GM23338 (cell line): ENCODE data around the gene TPD52L2. TPM values are rescaled to one million over a fixed set of nuclear protein-coding genes. Genes with fewer than 3 reads are reported as not detected.

ENCODE experiments used
- ATAC-seq: fragments of 200-7000 bp; cut with Tn5 transposase; 3 replicates; pipeline ENCODE4 v1.9.1; 2020
- DNase-seq: peaks from one replicate; pipeline ENCODE4 v3.0.0-alpha.2; 2015; ENCODE audit warnings: low spot score
- H2AFZ ChIP-seq: fragments of 200-600 bp; sonication (generic); 2 replicates; pipeline ENCODE4 v1.8.0; 2016; ENCODE audit warnings: antibody characterized with exemption, mild to moderate bottlenecking, moderate library complexity
- H3F3A ChIP-seq: fragments of 200-600 bp; sonication (generic); replicated peaks from 2 replicates; pipeline ENCODE4 v1.8.0; 2017; ENCODE audit warnings: antibody characterized with exemption, mixed run types, low read depth
- H3K27ac ChIP-seq: fragments of 200-600 bp; sonication (generic); 2 replicates; pipeline ENCODE4 v1.6.1; 2016; ENCODE audit warnings: low read depth
- H3K27me3 ChIP-seq: fragments of 200-600 bp; sonication (generic); 2 replicates; pipeline ENCODE4 v1.8.0; 2016; ENCODE audit warnings: mild to moderate bottlenecking, mixed run types, moderate library complexity; ENCODE audit not compliant: insufficient read depth
- H3K36me3 ChIP-seq: fragments of 200-600 bp; sonication (generic); 2 replicates; pipeline ENCODE4 v1.8.0; 2016; ENCODE audit warnings: mild to moderate bottlenecking; ENCODE audit not compliant: insufficient read depth
- H3K4me1 ChIP-seq: fragments of 200-600 bp; sonication (generic); 2 replicates; pipeline ENCODE4 v1.8.0; 2016; ENCODE audit warnings: mild to moderate bottlenecking, moderate library complexity; ENCODE audit not compliant: insufficient read depth
- H3K4me2 ChIP-seq: fragments of 200-600 bp; sonication (generic); 2 replicates; pipeline ENCODE4 v1.7.1; 2017; ENCODE audit warnings: mixed run types
- H3K4me3 ChIP-seq: fragments of 200-600 bp; sonication (generic); 2 replicates; pipeline ENCODE4 v1.6.1; 2016; ENCODE audit warnings: mixed run types
- H3K79me2 ChIP-seq: fragments of 200-600 bp; sonication (generic); replicated peaks from 2 replicates; pipeline ENCODE4 v1.8.0; 2017; ENCODE audit warnings: mild to moderate bottlenecking; ENCODE audit not compliant: insufficient read depth
- H3K9me2 ChIP-seq: fragments of 200-600 bp; sonication (generic); 2 replicates; pipeline ENCODE4 v1.8.0; 2017; ENCODE audit not compliant: insufficient read depth
- H4K20me1 ChIP-seq: fragments of 200-600 bp; sonication (generic); replicated peaks from 2 replicates; pipeline ENCODE4 v1.8.0; 2017; ENCODE audit warnings: mild to moderate bottlenecking; ENCODE audit not compliant: insufficient read depth
- H3K27ac Mint-ChIP-seq: 2 replicates; pipeline ENCODE4 v1.8.0; 2020; ENCODE audit warnings: inconsistent platforms, mild to moderate bottlenecking, moderate library complexity, mixed read lengths
- H3K27me3 Mint-ChIP-seq: 3 replicates; pipeline ENCODE4 v1.8.0; 2022; ENCODE audit warnings: low read depth, mild to moderate bottlenecking, moderate library complexity, mixed read lengths, inconsistent platforms; ENCODE audit not compliant: insufficient read depth, poor library complexity
- H3K36me3 Mint-ChIP-seq: 3 replicates; pipeline ENCODE4 v1.8.0; 2021; ENCODE audit warnings: low read depth, mild to moderate bottlenecking, inconsistent platforms, moderate library complexity, mixed read lengths
- H3K4me1 Mint-ChIP-seq: 3 replicates; pipeline ENCODE4 v1.8.0; 2020; ENCODE audit warnings: mild to moderate bottlenecking, inconsistent platforms, mixed read lengths
- H3K4me3 Mint-ChIP-seq: 3 replicates; pipeline ENCODE4 v1.8.0; 2021; ENCODE audit warnings: moderate library complexity, mild to moderate bottlenecking, inconsistent platforms, mixed read lengths
- H3K9me3 Mint-ChIP-seq: 3 replicates; pipeline ENCODE4 v1.8.0; 2020; ENCODE audit warnings: moderate library complexity, mild to moderate bottlenecking, inconsistent platforms, mixed read lengths
- EZH2 ChIP-seq: fragments of 200-600 bp; sonication (generic); IDR thresholded peaks from one replicate; pipeline ENCODE4 v1.8.0; 2017; ENCODE audit warnings: antibody characterized with exemption, mild to moderate bottlenecking, low read depth; ENCODE audit not compliant: unreplicated experiment
- EZH2phosphoT487 ChIP-seq: fragments of 200-600 bp; sonication (generic); IDR thresholded peaks from one replicate; pipeline ENCODE4 v1.8.1; 2018; ENCODE audit warnings: antibody characterized with exemption; ENCODE audit not compliant: unreplicated experiment
- JUNB ChIP-seq: IDR thresholded peaks from one replicate; pipeline ENCODE4 v1.6.1; 2016; ENCODE audit warnings: antibody characterized with exemption; ENCODE audit not compliant: unreplicated experiment
- NANOG ChIP-seq: IDR thresholded peaks from 2 replicates; pipeline ENCODE4 v1.6.1; 2016; ENCODE audit warnings: antibody characterized with exemption, borderline replicate concordance
- POLR2AphosphoS5 ChIP-seq: IDR thresholded peaks from 2 replicates; pipeline ENCODE4 v1.6.1; 2016; ENCODE audit warnings: antibody characterized with exemption, low read depth
- STAT1 ChIP-seq: IDR thresholded peaks from one replicate; pipeline ENCODE4 v1.6.1; 2016; ENCODE audit warnings: antibody characterized with exemption; ENCODE audit not compliant: unreplicated experiment
- ZNF114 ChIP-seq: fragments of 250-450 bp; sonication (Bioruptor Pico); IDR thresholded peaks from 2 replicates; pipeline ENCODE4 v1.5.0; 2020; ENCODE audit warnings: mild to moderate bottlenecking, moderate library complexity
- ZNF331 ChIP-seq: fragments of 250-450 bp; sonication (Bioruptor Pico); IDR thresholded peaks from 2 replicates; pipeline ENCODE4 v1.5.0; 2020; ENCODE audit warnings: low read depth, mild to moderate bottlenecking, moderate library complexity
- polyA plus RNA-seq: library from polyadenylated mRNA; unstranded; fragments of >200 nt; fragmentation: Nextera tagmentation; extraction: Ambion mirVana; gene quantifications from 2 replicates; pipeline ENCODE4 v1.2.1, GENCODE V29; 2016
- total RNA-seq: library from RNA; depleted of rRNA; stranded (reverse); fragments of >200 nt; shearing (Covaris generic); gene quantifications from 2 replicates; pipeline ENCODE4 v1.2.3, GENCODE V29; 2014
- TF ChIP-seq, protein P1 (sequence below), 2 experiments: fragments of 200-600 bp in 1 of 2; sonication (generic) in 1 of 2; conservative IDR thresholded peaks; 2 replicates each; pipeline versions ENCODE4 v1.5.1 to v1.6.1; 2016 to 2017; ENCODE audit warnings: antibody characterized with exemption in 2 of 2, low read depth in 2 of 2, mild to moderate bottlenecking in 2 of 2, moderate library complexity in 1 of 2
- TF ChIP-seq, protein P2 (sequence below): IDR thresholded peaks from 2 replicates; pipeline ENCODE4 v1.6.1; 2016; ENCODE audit warnings: antibody characterized with exemption

The TPD52L2 gene
- total and polyA plus RNA-seq, 2 experiments from 2014 or later, result 40.2 to 103 TPM

DNA sequence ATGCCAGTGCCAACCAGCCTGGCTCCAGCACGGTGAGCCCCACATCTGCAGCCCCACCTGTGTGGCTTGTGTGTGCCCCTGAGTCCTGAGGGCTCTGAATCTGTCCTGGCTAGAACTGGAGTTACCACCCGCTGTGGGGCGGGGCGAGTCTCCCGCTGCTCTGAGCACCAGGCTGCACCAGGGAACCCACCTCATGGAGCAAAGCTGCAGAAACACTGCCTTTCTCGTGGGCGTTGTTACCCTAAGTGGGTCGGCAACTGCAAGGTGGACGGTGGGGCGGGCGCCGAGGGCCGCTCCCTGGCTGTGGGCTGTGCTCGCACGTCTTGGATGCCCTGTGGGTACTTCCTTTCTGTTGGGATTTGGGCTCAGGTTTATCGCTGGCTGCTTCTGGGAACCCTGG, 21.3 kb upstream of the TPD52L2 start (continued):
- TF ChIP-seq, protein P1, sequence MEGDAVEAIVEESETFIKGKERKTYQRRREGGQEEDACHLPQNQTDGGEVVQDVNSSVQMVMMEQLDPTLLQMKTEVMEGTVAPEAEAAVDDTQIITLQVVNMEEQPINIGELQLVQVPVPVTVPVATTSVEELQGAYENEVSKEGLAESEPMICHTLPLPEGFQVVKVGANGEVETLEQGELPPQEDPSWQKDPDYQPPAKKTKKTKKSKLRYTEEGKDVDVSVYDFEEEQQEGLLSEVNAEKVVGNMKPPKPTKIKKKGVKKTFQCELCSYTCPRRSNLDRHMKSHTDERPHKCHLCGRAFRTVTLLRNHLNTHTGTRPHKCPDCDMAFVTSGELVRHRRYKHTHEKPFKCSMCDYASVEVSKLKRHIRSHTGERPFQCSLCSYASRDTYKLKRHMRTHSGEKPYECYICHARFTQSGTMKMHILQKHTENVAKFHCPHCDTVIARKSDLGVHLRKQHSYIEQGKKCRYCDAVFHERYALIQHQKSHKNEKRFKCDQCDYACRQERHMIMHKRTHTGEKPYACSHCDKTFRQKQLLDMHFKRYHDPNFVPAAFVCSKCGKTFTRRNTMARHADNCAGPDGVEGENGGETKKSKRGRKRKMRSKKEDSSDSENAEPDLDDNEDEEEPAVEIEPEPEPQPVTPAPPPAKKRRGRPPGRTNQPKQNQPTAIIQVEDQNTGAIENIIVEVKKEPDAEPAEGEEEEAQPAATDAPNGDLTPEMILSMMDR (conservative IDR thresholded peaks at IDR 0.05; ENCODE audit: low read depth in 2 of 2), result no peak
- TF ChIP-seq ZNF331 (CRISPR knock-in tag) (no peak), STAT1 (no peak), ZNF114 (CRISPR knock-in tag) (no peak), JUNB (no peak), EZH2 (no peak), EZH2phosphoT487 (no peak)

DNA sequence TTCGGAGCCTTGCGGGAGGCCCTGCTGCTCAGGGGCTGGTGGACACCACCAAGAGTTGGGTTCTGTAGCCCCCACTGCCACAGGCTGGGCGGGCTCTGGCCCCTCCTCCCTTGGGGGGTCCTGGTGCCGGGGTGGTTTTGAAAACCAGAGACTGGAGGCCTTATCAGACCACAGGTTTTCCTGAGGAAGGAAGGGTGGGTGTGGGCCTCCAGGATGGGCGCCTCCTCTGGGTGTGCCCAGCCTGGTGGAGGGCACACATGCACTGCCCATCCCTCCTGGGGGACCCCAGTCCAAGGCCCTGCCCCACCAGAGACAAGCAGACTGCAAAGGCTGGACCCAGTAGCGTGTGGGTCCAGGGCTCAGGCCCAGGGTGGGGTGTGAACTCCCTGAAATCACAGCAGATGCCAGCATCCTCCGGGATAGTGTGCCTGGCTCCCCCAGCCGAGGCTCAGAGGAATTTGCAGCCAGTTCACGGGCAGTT, 20.5 kb upstream of the TPD52L2 start:
- H3K27ac ChIP-seq, result no peak overlapping the region
- H3K36me3 ChIP-seq, result no peaks in the 10 kb centered on the region
- H2AFZ ChIP-seq, result no peak overlapping the region
- TF ChIP-seq JUNB, result no peak
- TF ChIP-seq NANOG, result no peak
- TF ChIP-seq, protein P2, sequence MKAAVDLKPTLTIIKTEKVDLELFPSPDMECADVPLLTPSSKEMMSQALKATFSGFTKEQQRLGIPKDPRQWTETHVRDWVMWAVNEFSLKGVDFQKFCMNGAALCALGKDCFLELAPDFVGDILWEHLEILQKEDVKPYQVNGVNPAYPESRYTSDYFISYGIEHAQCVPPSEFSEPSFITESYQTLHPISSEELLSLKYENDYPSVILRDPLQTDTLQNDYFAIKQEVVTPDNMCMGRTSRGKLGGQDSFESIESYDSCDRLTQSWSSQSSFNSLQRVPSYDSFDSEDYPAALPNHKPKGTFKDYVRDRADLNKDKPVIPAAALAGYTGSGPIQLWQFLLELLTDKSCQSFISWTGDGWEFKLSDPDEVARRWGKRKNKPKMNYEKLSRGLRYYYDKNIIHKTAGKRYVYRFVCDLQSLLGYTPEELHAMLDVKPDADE, result no peak
- TF ChIP-seq EZH2, result no peak
- no peaks in the 10 kb centered on the region for H3K79me2 ChIP-seq
- Mint-ChIP-seq H3K9me3 (no peaks in the 10 kb centered on the region), H3K27me3 (peaks cover 15% of the 10 kb centered on the region), H3K36me3 (no peaks in the 10 kb centered on the region), H3K4me3 (no peak overlapping the region), H3K4me1 (peaks cover 22% of the 10 kb centered on the region), H3K27ac (no peak overlapping the region)
- no peak overlapping the region for H3K4me2 ChIP-seq
- ATAC-seq (no peak), DNase-seq (no peak)
- H3K9me2 ChIP-seq, result no peaks in the 10 kb centered on the region
- H3K4me1 ChIP-seq, result peaks cover 35% of the 10 kb centered on the region
- H3K27me3 ChIP-seq, result no peaks in the 10 kb centered on the region
- H3F3A ChIP-seq, result peaks cover 14% of the 10 kb centered on the region
- H4K20me1 ChIP-seq, result no peaks in the 10 kb centered on the region
- H3K4me3 ChIP-seq, result no peak overlapping the region

DNA sequence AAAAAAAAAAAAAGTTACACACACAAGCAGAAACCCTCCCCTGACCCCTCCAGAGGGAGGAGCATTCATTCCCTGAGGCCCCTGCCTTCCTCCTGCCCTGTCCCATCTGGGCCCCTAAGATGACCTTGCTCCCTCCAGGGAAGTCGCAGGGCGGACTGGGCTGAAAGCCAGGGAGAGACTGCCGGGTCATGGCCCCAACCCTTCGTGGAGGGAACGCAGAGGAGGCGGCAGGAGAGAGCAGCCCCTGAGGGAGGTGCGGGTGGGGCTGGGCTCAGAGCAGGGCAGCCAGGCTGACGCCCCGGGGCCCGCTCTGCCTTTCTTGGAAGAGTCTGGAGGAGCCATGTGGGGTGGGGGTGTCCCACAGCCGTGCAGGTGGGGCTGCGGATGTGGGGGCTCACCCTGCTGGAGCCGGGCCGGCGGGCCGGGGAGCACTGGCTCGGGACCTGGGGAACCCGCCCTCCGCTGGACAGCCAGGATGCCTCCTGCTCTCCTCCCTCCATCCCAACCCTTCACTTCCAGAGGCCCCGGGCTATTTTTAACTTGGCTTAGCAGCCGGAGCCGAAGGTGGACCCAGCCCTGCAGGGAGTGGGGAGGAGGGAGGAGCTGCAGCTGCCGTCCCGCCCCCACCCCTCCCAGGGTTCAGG, 18.8 kb upstream of the TPD52L2 start:
- Histone ChIP-seq H3K79me2 (no peaks in the 10 kb centered on the region), H3K27me3 (no peaks in the 10 kb centered on the region), H3K4me2 (peak overlapping the region; percentile 88), H3K9me2 (no peaks in the 10 kb centered on the region), H2AFZ (no peak overlapping the region), H3K4me1 (peaks cover 35% of the 10 kb centered on the region), H3F3A (peaks cover 14% of the 10 kb centered on the region), H3K36me3 (no peaks in the 10 kb centered on the region), H4K20me1 (no peaks in the 10 kb centered on the region), H3K27ac (peak overlapping the region; percentile 92), H3K4me3 (peak overlapping the region; percentile 55)
- ATAC-seq (peak; percentile 73), DNase-seq (peak; percentile 89)
- Mint-ChIP-seq H3K27me3 (peaks cover 17% of the 10 kb centered on the region), H3K36me3 (no peaks in the 10 kb centered on the region; the same call in 2 of the 3 replicates), H3K27ac (peak overlapping the region; percentile 95), H3K4me3 (peak overlapping the region; percentile 77), H3K4me1 (peaks cover 22% of the 10 kb centered on the region), H3K9me3 (no peaks in the 10 kb centered on the region)
- TF ChIP-seq POLR2AphosphoS5 (peak; percentile 48), EZH2 (no peak)
